Liver (tissue), 3 donors: ENCODE measurements around the gene SHISA4.

Experiments used
- GABPA ChIP-seq, 2 donors: IDR thresholded peaks in 1 of 2; conservative IDR thresholded peaks in 1 of 2; 2 replicates each; pipeline ENCODE4 v1.6.1; 2016; ENCODE audit warnings: antibody characterized with exemption in 2 of 2, mild to moderate bottlenecking in 1 of 2, moderate library complexity in 1 of 2
- HNF4G ChIP-seq: IDR thresholded peaks from 2 replicates; pipeline ENCODE4 v1.6.1; 2016; ENCODE audit warnings: antibody characterized with exemption
- NR2F2 ChIP-seq: IDR thresholded peaks from 2 replicates; pipeline ENCODE4 v1.6.1; 2016; ENCODE audit warnings: antibody characterized with exemption
- TAF1 ChIP-seq: conservative IDR thresholded peaks from 2 replicates; pipeline ENCODE4 v1.6.1; 2016; ENCODE audit warnings: antibody characterized with exemption, mild to moderate bottlenecking
- YY1 ChIP-seq: IDR thresholded peaks from 2 replicates; pipeline ENCODE4 v1.6.1; 2016; ENCODE audit warnings: antibody characterized with exemption, mild to moderate bottlenecking
- TF ChIP-seq, protein P1 (sequence below): fragments of 150-350 bp; IDR thresholded peaks from 2 replicates; pipeline ENCODE4 v1.5.1; 2017; ENCODE audit warnings: improper control_type of control experiment, low read depth, low read length; ENCODE audit not compliant: missing input control
- TF ChIP-seq, protein P2 (sequence below): IDR thresholded peaks from 2 replicates; pipeline ENCODE4 v1.6.1; 2016; ENCODE audit warnings: antibody characterized with exemption
- TF ChIP-seq, protein P3 (sequence below): IDR thresholded peaks from 2 replicates; pipeline ENCODE4 v1.6.1; 2016; ENCODE audit warnings: antibody characterized with exemption, mild to moderate bottlenecking
- donor health status: healthy.
- donor health status: healthy.

DNA sequence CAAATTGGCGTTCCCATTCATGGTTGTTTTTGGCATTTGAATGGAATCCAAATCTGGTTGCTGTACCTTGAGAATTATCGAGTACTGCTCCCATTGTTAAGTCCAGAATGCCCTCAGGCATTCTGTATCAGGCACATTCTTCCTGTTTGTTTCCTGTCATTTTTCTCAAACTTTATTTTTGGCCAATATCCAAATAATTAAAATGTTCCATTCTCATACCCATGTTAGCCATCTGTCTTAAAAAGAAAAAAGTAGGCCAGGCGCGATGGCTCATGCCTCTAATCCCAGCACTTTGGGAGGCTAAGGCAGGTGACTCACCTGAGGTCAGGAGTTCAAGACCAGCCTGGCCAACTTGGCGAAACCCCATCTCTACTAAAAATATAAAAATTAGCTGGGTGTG lies 29.3 kb upstream of the SHISA4 start:
- TF ChIP-seq, protein P1, sequence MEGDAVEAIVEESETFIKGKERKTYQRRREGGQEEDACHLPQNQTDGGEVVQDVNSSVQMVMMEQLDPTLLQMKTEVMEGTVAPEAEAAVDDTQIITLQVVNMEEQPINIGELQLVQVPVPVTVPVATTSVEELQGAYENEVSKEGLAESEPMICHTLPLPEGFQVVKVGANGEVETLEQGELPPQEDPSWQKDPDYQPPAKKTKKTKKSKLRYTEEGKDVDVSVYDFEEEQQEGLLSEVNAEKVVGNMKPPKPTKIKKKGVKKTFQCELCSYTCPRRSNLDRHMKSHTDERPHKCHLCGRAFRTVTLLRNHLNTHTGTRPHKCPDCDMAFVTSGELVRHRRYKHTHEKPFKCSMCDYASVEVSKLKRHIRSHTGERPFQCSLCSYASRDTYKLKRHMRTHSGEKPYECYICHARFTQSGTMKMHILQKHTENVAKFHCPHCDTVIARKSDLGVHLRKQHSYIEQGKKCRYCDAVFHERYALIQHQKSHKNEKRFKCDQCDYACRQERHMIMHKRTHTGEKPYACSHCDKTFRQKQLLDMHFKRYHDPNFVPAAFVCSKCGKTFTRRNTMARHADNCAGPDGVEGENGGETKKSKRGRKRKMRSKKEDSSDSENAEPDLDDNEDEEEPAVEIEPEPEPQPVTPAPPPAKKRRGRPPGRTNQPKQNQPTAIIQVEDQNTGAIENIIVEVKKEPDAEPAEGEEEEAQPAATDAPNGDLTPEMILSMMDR: no peak
- TF ChIP-seq, protein P2, sequence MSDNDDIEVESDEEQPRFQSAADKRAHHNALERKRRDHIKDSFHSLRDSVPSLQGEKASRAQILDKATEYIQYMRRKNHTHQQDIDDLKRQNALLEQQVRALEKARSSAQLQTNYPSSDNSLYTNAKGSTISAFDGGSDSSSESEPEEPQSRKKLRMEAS: no peak
- TF ChIP-seq TAF1 (no peak), GABPA (IDR thresholded peaks at IDR 0.05 in 1 of 2, conservative IDR thresholded peaks at IDR 0.05 in 1 of 2) (no peak), HNF4G (no peak), YY1 (no peak), NR2F2 (no peak)
- TF ChIP-seq, protein P3, sequence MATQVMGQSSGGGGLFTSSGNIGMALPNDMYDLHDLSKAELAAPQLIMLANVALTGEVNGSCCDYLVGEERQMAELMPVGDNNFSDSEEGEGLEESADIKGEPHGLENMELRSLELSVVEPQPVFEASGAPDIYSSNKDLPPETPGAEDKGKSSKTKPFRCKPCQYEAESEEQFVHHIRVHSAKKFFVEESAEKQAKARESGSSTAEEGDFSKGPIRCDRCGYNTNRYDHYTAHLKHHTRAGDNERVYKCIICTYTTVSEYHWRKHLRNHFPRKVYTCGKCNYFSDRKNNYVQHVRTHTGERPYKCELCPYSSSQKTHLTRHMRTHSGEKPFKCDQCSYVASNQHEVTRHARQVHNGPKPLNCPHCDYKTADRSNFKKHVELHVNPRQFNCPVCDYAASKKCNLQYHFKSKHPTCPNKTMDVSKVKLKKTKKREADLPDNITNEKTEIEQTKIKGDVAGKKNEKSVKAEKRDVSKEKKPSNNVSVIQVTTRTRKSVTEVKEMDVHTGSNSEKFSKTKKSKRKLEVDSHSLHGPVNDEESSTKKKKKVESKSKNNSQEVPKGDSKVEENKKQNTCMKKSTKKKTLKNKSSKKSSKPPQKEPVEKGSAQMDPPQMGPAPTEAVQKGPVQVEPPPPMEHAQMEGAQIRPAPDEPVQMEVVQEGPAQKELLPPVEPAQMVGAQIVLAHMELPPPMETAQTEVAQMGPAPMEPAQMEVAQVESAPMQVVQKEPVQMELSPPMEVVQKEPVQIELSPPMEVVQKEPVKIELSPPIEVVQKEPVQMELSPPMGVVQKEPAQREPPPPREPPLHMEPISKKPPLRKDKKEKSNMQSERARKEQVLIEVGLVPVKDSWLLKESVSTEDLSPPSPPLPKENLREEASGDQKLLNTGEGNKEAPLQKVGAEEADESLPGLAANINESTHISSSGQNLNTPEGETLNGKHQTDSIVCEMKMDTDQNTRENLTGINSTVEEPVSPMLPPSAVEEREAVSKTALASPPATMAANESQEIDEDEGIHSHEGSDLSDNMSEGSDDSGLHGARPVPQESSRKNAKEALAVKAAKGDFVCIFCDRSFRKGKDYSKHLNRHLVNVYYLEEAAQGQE: no peak
